HepG2 (cell line): ENCODE results near the gene CCL4.

ENCODE experiments used
- JUNB ChIP-seq: sonication (generic); formaldehyde crosslinking; IDR thresholded peaks from 2 replicates; pipeline ENCODE4 v1.8.0; 2022; ENCODE audit warnings: missing genetic modification reagents, mild to moderate bottlenecking, borderline replicate concordance
- MAF1 ChIP-seq: sonication (generic); formaldehyde crosslinking; IDR thresholded peaks from 2 replicates; pipeline ENCODE4 v1.5.0; 2020; ENCODE audit warnings: missing genetic modification reagents, borderline replicate concordance
- MXI1 ChIP-seq: IDR thresholded peaks from 3 replicates; pipeline ENCODE4 v1.6.1; 2012; ENCODE audit warnings: low read depth, low read length, inconsistent platforms, borderline replicate concordance
- POLR2AphosphoS5 ChIP-seq: IDR thresholded peaks from 2 replicates; pipeline ENCODE4 v1.6.1; 2012; ENCODE audit warnings: low read depth, low read length
- SMARCC2 ChIP-seq: fragments of 450-650 bp; IDR thresholded peaks from 2 replicates; pipeline ENCODE4 v1.6.1; 2017; ENCODE audit warnings: antibody characterized with exemption, mild to moderate bottlenecking
- ZNF230 ChIP-seq: sonication (generic); formaldehyde crosslinking; IDR thresholded peaks from 2 replicates; pipeline ENCODE4 v1.4.0; 2020; ENCODE audit warnings: mild to moderate bottlenecking, missing genetic modification reagents
- TF ChIP-seq, protein P1 (sequence below): sonication (generic); formaldehyde crosslinking; IDR thresholded peaks from 2 replicates; pipeline ENCODE4 v1.5.1; 2020; ENCODE audit warnings: mild to moderate bottlenecking, missing genetic modification reagents, moderate library complexity

- TF ChIP-seq, protein P1, sequence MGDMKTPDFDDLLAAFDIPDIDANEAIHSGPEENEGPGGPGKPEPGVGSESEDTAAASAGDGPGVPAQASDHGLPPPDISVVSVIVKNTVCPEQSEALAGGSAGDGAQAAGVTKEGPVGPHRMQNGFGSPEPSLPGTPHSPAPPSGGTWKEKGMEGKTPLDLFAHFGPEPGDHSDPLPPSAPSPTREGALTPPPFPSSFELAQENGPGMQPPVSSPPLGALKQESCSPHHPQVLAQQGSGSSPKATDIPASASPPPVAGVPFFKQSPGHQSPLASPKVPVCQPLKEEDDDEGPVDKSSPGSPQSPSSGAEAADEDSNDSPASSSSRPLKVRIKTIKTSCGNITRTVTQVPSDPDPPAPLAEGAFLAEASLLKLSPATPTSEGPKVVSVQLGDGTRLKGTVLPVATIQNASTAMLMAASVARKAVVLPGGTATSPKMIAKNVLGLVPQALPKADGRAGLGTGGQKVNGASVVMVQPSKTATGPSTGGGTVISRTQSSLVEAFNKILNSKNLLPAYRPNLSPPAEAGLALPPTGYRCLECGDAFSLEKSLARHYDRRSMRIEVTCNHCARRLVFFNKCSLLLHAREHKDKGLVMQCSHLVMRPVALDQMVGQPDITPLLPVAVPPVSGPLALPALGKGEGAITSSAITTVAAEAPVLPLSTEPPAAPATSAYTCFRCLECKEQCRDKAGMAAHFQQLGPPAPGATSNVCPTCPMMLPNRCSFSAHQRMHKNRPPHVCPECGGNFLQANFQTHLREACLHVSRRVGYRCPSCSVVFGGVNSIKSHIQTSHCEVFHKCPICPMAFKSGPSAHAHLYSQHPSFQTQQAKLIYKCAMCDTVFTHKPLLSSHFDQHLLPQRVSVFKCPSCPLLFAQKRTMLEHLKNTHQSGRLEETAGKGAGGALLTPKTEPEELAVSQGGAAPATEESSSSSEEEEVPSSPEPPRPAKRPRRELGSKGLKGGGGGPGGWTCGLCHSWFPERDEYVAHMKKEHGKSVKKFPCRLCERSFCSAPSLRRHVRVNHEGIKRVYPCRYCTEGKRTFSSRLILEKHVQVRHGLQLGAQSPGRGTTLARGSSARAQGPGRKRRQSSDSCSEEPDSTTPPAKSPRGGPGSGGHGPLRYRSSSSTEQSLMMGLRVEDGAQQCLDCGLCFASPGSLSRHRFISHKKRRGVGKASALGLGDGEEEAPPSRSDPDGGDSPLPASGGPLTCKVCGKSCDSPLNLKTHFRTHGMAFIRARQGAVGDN (CRISPR knock-in tag) = no peak
- TF ChIP-seq JUNB (CRISPR knock-in tag) = no peak
- TF ChIP-seq SMARCC2 = no peak
- TF ChIP-seq MAF1 = no peak
- no peak for TF ChIP-seq ZNF230 (CRISPR knock-in tag)
- no peak for TF ChIP-seq MXI1
- no peak for TF ChIP-seq POLR2AphosphoS5
Observed at GRCh38 chr17:36124879-36125824, 21.5 kb downstream of the CCL4 start.
